GM12878 (cell line): ENCODE measurements around the gene FSTL4. TPM values are rescaled to one million over a fixed set of nuclear protein-coding genes. Genes with fewer than 3 reads are reported as not detected.

Source experiments
- ATAC-seq: fragments of 200-7000 bp; cut with Tn5 transposase; 3 replicates; pipeline ENCODE4 v1.9.1; 2020; ENCODE audit warnings: mild to moderate bottlenecking, moderate library complexity
- BruUV-seq: library from RNA; stranded (reverse); fragments of 400-500 nt; replicated peaks from 2 replicates; lab custom pipeline; 2021; lab: Mats Ljungman, UMichigan
- CTCF ChIA-PET: fragments of 300-600 bp; sonication (Branson Sonifier 250); formaldehyde crosslinking; extraction: SDS; loops from one replicate; lab custom pipeline; 2021; ENCODE audit warnings: inconsistent platforms; lab: Yijun Ruan, JAX
- POLR2A ChIA-PET: fragments of 350-600 bp; formaldehyde crosslinking; extraction: SDS; loops from one replicate; lab custom pipeline; 2021; ENCODE audit warnings: inconsistent platforms; lab: Charles Lee
- RAD21 ChIA-PET: fragments of 300-600 bp; sonication (Branson Sonifier 250); formaldehyde crosslinking; loops from one replicate; lab custom pipeline; 2023; ENCODE audit warnings: antibody characterized with exemption; ENCODE audit not compliant: unreplicated experiment; lab: Charles Lee
- SMC1A ChIA-PET: fragments of 300-600 bp; sonication (Branson Sonifier 250); formaldehyde crosslinking; loops from one replicate; lab custom pipeline; 2023; ENCODE audit not compliant: unreplicated experiment, uncharacterized antibody; lab: Charles Lee
- DNase-seq: peaks from one replicate; pipeline ENCODE4 v3.0.0-alpha.2; 2011; ENCODE audit warnings: low read depth, low spot score
- FAIRE-seq: peaks from 3 replicates; lab custom pipeline; 2011; peaks lifted over from hg19 to GRCh38; lab: Jason Lieb, UNC
- H2AFZ ChIP-seq: 2 replicates; pipeline ENCODE4 v1.6.0; 2011; ENCODE audit warnings: low read depth, low read length, control low read depth; ENCODE audit not compliant: control insufficient read depth
- H3K27ac ChIP-seq: 2 replicates; pipeline ENCODE4 v1.5.1; 2011; ENCODE audit warnings: control low read depth; ENCODE audit not compliant: control insufficient read depth, insufficient read depth
- H3K27me3 ChIP-seq, 2 experiments: replicated peaks in 1 of 2; 2 replicates each; pipeline versions ENCODE4 v1.6.0 to v1.6.1; 2011; ENCODE audit warnings: low read length in 1 of 2; ENCODE audit not compliant: control insufficient read depth in 2 of 2, insufficient read depth in 2 of 2
- H3K36me3 ChIP-seq, 2 experiments: 2 replicates each; pipeline ENCODE4 v1.5.1; 2011; ENCODE audit warnings: low read length in 1 of 2; ENCODE audit not compliant: control insufficient read depth in 2 of 2, insufficient read depth in 2 of 2
- H3K4me1 ChIP-seq: 2 replicates; pipeline ENCODE4 v1.6.1; 2011; ENCODE audit warnings: mild to moderate bottlenecking, low read length, moderate library complexity, mixed read lengths; ENCODE audit not compliant: control insufficient read depth, insufficient read depth
- H3K4me2 ChIP-seq: 2 replicates; pipeline ENCODE4 v1.6.0; 2011; ENCODE audit warnings: control low read depth; ENCODE audit not compliant: control insufficient read depth, insufficient read depth
- H3K4me3 ChIP-seq: fragments of 200-600 bp; sonication (generic); 2 replicates; pipeline ENCODE4 v1.5.1; 2016
- H3K79me2 ChIP-seq: 2 replicates; pipeline ENCODE4 v1.6.0; 2011; ENCODE audit warnings: low read length; ENCODE audit not compliant: control insufficient read depth, insufficient read depth
- H3K9ac ChIP-seq: 2 replicates; pipeline ENCODE4 v1.8.0; 2011; ENCODE audit warnings: low read length, control low read depth, mixed read lengths; ENCODE audit not compliant: control insufficient read depth, insufficient read depth
- H3K9me3 ChIP-seq: replicated peaks from 3 replicates; pipeline ENCODE4 v1.5.1; 2011; ENCODE audit warnings: mild to moderate bottlenecking, low read length; ENCODE audit not compliant: control insufficient read depth, insufficient read depth
- H4K20me1 ChIP-seq: 2 replicates; pipeline ENCODE4 v1.6.0; 2011; ENCODE audit not compliant: control insufficient read depth, insufficient read depth
- BRCA1 ChIP-seq: IDR thresholded peaks from 2 replicates; pipeline ENCODE4 v1.6.1; 2011; ENCODE audit warnings: low read depth, low read length, improper control_type of control experiment
- IKZF2 ChIP-seq, 2 experiments: fragments of 450-650 bp; IDR thresholded peaks; 2 replicates each; pipeline ENCODE4 v1.6.1; 2017; ENCODE audit warnings: mild to moderate bottlenecking in 2 of 2, moderate library complexity in 2 of 2
- MEF2B ChIP-seq: fragments of 450-650 bp; IDR thresholded peaks from 2 replicates; pipeline ENCODE4 v1.6.1; 2018; ENCODE audit warnings: mild to moderate bottlenecking, moderate library complexity; ENCODE audit not compliant: partially characterized antibody, poor library complexity, severe bottlenecking
- WGBS: methylation state at CpG from one replicate; pipeline ENCODE4 v1.1.6; 2016; ENCODE audit warnings: low lambda C conversion rate; ENCODE audit not compliant: insufficient replicate concordance, insufficient coverage; ENCODE audit errors: missing lambda C conversion rate; 5-methylcytosine and 5-hydroxymethylcytosine counted together
- in situ Hi-C: fragments of 300-500 bp; cut with MboI; formaldehyde crosslinking; loops from 9 replicates; pipeline ENCODE4 v1.14.3; 2018; ENCODE audit warnings: mixed read lengths
- intact Hi-C: fragments of 100-400 bp; cut with micrococcal nuclease; formaldehyde crosslinking; loops from one replicate; pipeline ENCODE4 v1.14.2; 2022; ENCODE audit not compliant: unreplicated experiment
- polyA plus RNA-seq, 11 experiments: library from polyadenylated mRNA; depleted of rRNA in 4 of 11; unstranded in 6 of 11; stranded (reverse) in 5 of 11; fragments of >200 nt; fragmentation: Nextera tagmentation in 4 of 11; fragmentation: Illumina TruSeq in 1 of 11; extraction: Ambion mirVana in 4 of 11; extraction: Trizol in 1 of 11; gene quantifications; 1 replicate in 1 of 11; 2 replicates in 10 of 11; pipeline versions ENCODE4 v1.2.1 to v1.2.3, GENCODE V29; 2011 to 2016; ENCODE audit warnings: inconsistent platforms in 2 of 11, missing spikeins in 2 of 11, low read depth in 1 of 11
- total RNA-seq, 4 experiments: library from RNA; depleted of rRNA in 3 of 4; stranded (reverse); fragments of >200 nt in 3 of 4; fragmentation: Illumina TruSeq in 1 of 4; extraction: Trizol in 1 of 4; gene quantifications; 2 replicates each; pipeline versions ENCODE4 v1.2.1 to v1.2.3, GENCODE V29; 2013 to 2021
- TF ChIP-seq, protein P1 (sequence below): fragments of 450-650 bp; IDR thresholded peaks from 2 replicates; pipeline ENCODE4 v1.6.1; 2017; ENCODE audit warnings: mild to moderate bottlenecking, moderate library complexity

Gene FSTL4
- total and polyA plus RNA-seq, 10 of the 15 experiments (the other 5 are each of a cell fraction or from before 2014, with no cell fraction given) = 0.01 to 0.79 (median 0.21) TPM; not detected in 6

DNA sequence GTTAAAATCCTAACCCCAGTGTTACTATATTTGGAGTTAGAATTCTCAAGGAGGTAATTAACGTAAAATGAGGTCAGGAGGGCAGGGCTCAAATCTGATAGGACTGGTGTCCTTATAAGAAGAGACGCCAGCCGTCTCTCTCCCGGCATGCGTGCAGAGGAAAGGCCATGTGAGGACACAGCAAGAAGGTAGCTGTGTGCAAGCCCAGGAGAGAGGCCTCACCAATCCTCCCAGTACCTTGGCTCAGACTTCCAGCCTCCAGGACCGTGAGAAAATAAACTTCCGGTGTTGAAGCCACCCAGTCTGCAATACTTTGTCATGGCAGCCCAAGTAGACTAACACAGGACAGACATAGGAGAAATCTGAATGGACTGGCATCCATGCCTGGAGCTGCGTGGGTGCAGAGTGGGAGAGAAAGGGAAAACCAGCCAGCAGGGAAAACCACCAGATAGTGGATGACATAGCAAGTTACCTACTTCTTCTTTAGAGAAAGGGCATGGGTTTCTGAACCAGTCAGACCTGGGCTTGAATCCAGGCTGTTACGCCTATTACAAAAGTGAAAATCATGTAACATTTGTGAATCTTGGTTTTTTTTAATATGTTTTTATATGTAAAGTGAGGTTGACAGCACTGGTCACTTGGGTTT lies 89.2 kb downstream of the FSTL4 start (continued):
- TF ChIP-seq, protein P1, sequence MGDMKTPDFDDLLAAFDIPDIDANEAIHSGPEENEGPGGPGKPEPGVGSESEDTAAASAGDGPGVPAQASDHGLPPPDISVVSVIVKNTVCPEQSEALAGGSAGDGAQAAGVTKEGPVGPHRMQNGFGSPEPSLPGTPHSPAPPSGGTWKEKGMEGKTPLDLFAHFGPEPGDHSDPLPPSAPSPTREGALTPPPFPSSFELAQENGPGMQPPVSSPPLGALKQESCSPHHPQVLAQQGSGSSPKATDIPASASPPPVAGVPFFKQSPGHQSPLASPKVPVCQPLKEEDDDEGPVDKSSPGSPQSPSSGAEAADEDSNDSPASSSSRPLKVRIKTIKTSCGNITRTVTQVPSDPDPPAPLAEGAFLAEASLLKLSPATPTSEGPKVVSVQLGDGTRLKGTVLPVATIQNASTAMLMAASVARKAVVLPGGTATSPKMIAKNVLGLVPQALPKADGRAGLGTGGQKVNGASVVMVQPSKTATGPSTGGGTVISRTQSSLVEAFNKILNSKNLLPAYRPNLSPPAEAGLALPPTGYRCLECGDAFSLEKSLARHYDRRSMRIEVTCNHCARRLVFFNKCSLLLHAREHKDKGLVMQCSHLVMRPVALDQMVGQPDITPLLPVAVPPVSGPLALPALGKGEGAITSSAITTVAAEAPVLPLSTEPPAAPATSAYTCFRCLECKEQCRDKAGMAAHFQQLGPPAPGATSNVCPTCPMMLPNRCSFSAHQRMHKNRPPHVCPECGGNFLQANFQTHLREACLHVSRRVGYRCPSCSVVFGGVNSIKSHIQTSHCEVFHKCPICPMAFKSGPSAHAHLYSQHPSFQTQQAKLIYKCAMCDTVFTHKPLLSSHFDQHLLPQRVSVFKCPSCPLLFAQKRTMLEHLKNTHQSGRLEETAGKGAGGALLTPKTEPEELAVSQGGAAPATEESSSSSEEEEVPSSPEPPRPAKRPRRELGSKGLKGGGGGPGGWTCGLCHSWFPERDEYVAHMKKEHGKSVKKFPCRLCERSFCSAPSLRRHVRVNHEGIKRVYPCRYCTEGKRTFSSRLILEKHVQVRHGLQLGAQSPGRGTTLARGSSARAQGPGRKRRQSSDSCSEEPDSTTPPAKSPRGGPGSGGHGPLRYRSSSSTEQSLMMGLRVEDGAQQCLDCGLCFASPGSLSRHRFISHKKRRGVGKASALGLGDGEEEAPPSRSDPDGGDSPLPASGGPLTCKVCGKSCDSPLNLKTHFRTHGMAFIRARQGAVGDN = no peak
- TF ChIP-seq MEF2B (no peak), IKZF2 (IDR thresholded peaks at IDR 0.05) (no peak)

DNA sequence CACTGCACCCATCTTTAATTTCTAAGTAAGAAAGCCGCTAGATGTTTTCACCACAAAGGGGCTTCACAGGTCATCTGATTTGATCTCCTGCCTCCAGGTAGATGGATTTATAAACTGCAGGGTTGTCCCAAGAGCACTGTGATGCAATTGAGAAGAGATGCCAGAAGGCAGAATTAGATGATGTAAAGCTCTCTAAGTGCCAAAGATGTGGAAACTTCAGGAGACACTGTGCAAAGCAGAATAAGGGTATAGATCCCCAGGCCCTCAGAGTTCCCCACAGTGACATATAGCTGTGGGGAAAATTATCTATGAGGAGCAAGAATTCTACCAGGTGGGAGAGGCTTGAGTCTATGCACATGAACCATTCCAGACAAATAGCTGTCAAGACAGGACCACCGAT lies 90.5 kb downstream of the FSTL4 start:
- no peak for DNase-seq
- H4K20me1 ChIP-seq = no peaks in the 10 kb centered on the region
- ChIA-PET SMC1A (no interaction called here), CTCF (no interaction called here), POLR2A (no interaction called here), RAD21 (no interaction called here)
- no peak overlapping the region for H3K27ac ChIP-seq
- no peaks in the 10 kb centered on the region for H3K79me2 ChIP-seq
- no peak overlapping the region for H3K9ac ChIP-seq
- no peak for TF ChIP-seq BRCA1
- H3K4me2 ChIP-seq = no peak overlapping the region
- intact Hi-C loops (no loop called here), in situ Hi-C loops (no loop called here)
- peaks cover 1 to 2% of the 10 kb centered on the region in 2 experiments for H3K27me3 ChIP-seq
- 50% methylated on average over 2 of the region's 2 CpGs for WGBS
- H2AFZ ChIP-seq = no peak overlapping the region
- H3K4me1 ChIP-seq = no peaks in the 10 kb centered on the region
- no peaks in the 10 kb centered on the region for H3K36me3 ChIP-seq
- ATAC-seq = no peak
- BruUV-seq = no TSS peak
- no peak overlapping the region for H3K4me3 ChIP-seq
- FAIRE-seq = no peak
- no peaks in the 10 kb centered on the region for H3K9me3 ChIP-seq
